Left lung (tissue), 10 donors: Measurements from ENCODE around the gene SP6. TPM values are rescaled to one million over a fixed set of nuclear protein-coding genes. Genes with fewer than 3 reads are reported as not detected.

Experiments
- ATAC-seq: fragments of 200-7000 bp; cut with Tn5 transposase; one replicate; pipeline ENCODE4 v1.9.1; 2020; ENCODE audit warnings: moderate library complexity
- DNase-seq, 4 donors: peaks; one replicate each; pipeline ENCODE4 v3.0.0-alpha.2; 2013 to 2020
- H3K27ac ChIP-seq, 2 donors: fragments of 200-600 bp; sonication (generic) in 1 of 2; one replicate each; pipeline versions ENCODE4 v1.5.0 to v1.8.0; 2020 to 2021
- H3K27me3 ChIP-seq, 2 donors: fragments of 200-600 bp; sonication (generic) in 1 of 2; one replicate each; pipeline versions ENCODE4 v1.5.0 to v1.8.0; 2020 to 2021
- H3K36me3 ChIP-seq, 2 donors: fragments of 200-600 bp; sonication (generic) in 1 of 2; one replicate each; pipeline versions ENCODE4 v1.5.0 to v1.8.0; 2020 to 2021
- H3K4me1 ChIP-seq, 2 donors: fragments of 200-600 bp; one replicate each; pipeline ENCODE4 v1.8.0; 2021
- H3K4me3 ChIP-seq, 2 donors: fragments of 200-600 bp; sonication (generic) in 1 of 2; one replicate each; pipeline versions ENCODE4 v1.5.0 to v1.8.0; 2020 to 2021; ENCODE audit warnings: mild to moderate bottlenecking in 1 of 2
- H3K9me3 ChIP-seq, 2 donors: fragments of 200-600 bp; sonication (generic) in 1 of 2; one replicate each; pipeline versions ENCODE4 v1.5.0 to v1.8.0; 2020 to 2021
- CTCF ChIP-seq, 2 donors: fragments of 200-600 bp; sonication (generic) in 1 of 2; IDR thresholded peaks; one replicate each; pipeline versions ENCODE4 v1.5.0 to v1.8.0; 2021; ENCODE audit warnings: antibody characterized with exemption in 2 of 2
- intact Hi-C, 2 donors: fragments of 100-400 bp; cut with DNase I; formaldehyde crosslinking; loops; one replicate each; pipeline versions ENCODE4 v1.11.2 to v1.14.2; 2022
- polyA plus RNA-seq, 6 donors: library from polyadenylated mRNA; unstranded; fragments of 120-200 nt; gene quantifications; one replicate each; pipeline ENCODE4 v1.2.1, GENCODE V29; 2013; ENCODE audit not compliant: insufficient read length in 6 of 6
- total RNA-seq, 2 donors: library from RNA; stranded (reverse); fragmentation: NEBNext Ultra II Directional; extraction: Animal tissue kit (Norgen Biotek cat#: 25700); gene quantifications; one replicate each; pipeline ENCODE4 v1.2.1, GENCODE V29; 2021
- donor health status: DM: no; HTN: yes; CAD: no.
- donor health status: DM: no; HTN: no; CAD: no.

SP6 gene
- total and polyA plus RNA-seq, 8 donors, result 0.79 to 6.7 (median 4.5) TPM

GRCh38 chr17:47838636-47839035, 12.3 kb downstream of the SP6 start:
- H3K27me3 ChIP-seq, result no peaks in the 10 kb centered on the region
- H3K4me1 ChIP-seq, result peaks cover 8 to 49% of the 10 kb centered on the region in 2 donors
- no peaks in the 10 kb centered on the region for H3K9me3 ChIP-seq
- H3K27ac ChIP-seq, result no peak overlapping the region
- no peak for ATAC-seq
- intact Hi-C loops, result no loop called here
- no peak for TF ChIP-seq CTCF (IDR thresholded peaks at IDR 0.05)
- H3K36me3 ChIP-seq, result peaks cover 0 to 32% of the 10 kb centered on the region in 2 donors
- no peak for DNase-seq
- no peak overlapping the region for H3K4me3 ChIP-seq

GRCh38 chr17:47837401-47838039, 13.4 kb downstream of the SP6 start:
- DNase-seq, result no peak
- H3K4me1 ChIP-seq, result peaks cover 8 to 43% of the 10 kb centered on the region in 2 donors
- intact Hi-C loops, result no loop called here
- H3K36me3 ChIP-seq, result peaks cover 0 to 32% of the 10 kb centered on the region in 2 donors
- H3K4me3 ChIP-seq, result no peak overlapping the region
- H3K9me3 ChIP-seq, result no peaks in the 10 kb centered on the region
- TF ChIP-seq CTCF (IDR thresholded peaks at IDR 0.05), result no peak
- H3K27ac ChIP-seq, result no peak overlapping the region
- H3K27me3 ChIP-seq, result no peaks in the 10 kb centered on the region
- no peak for ATAC-seq

GRCh38 chr17:47836601-47837000, 14.4 kb downstream of the SP6 start:
- DNase-seq, result no peak
- H3K27ac ChIP-seq, result no peak overlapping the region
- peaks cover 12 to 48% of the 10 kb centered on the region in 2 donors for H3K4me1 ChIP-seq
- no peaks in the 10 kb centered on the region for H3K27me3 ChIP-seq
- TF ChIP-seq CTCF (IDR thresholded peaks at IDR 0.05), result no peak
- ATAC-seq, result no peak
- no peak overlapping the region for H3K4me3 ChIP-seq
- peaks cover 0 to 32% of the 10 kb centered on the region in 2 donors for H3K36me3 ChIP-seq
- intact Hi-C loops, result no loop called here
- no peaks in the 10 kb centered on the region for H3K9me3 ChIP-seq

GRCh38 chr17:47834756-47835155, 16.2 kb downstream of the SP6 start:
- peaks cover 13 to 45% of the 10 kb centered on the region in 2 donors for H3K4me1 ChIP-seq
- DNase-seq, result no peak
- no peak for ATAC-seq
- peaks cover 0 to 32% of the 10 kb centered on the region in 2 donors for H3K36me3 ChIP-seq
- intact Hi-C loops, result no loop called here
- H3K27ac ChIP-seq, result peak overlapping the region; percentile 26 to 60
- H3K27me3 ChIP-seq, result no peaks in the 10 kb centered on the region
- no peak overlapping the region for H3K4me3 ChIP-seq
- no peak for TF ChIP-seq CTCF (IDR thresholded peaks at IDR 0.05)
- no peaks in the 10 kb centered on the region for H3K9me3 ChIP-seq

- DNase-seq (no peak), ATAC-seq (peak; percentile 21)
- intact Hi-C loops, result no loop called here
- Histone ChIP-seq H3K27me3 (no peaks in the 10 kb centered on the region), H3K36me3 (peaks cover 0 to 37% of the 10 kb centered on the region in 2 donors), H3K4me1 (peaks cover 13 to 41% of the 10 kb centered on the region in 2 donors), H3K27ac (peak overlapping the region in 1 of 2 donors; percentile 81), H3K9me3 (no peaks in the 10 kb centered on the region), H3K4me3 (peak overlapping the region; percentile 61 to 89)
- no peak for TF ChIP-seq CTCF (IDR thresholded peaks at IDR 0.05)
Measured at GRCh38 chr17:47831934-47832327, 19.0 kb downstream of the SP6 start.
